LHCN-M2 (cell line): ENCODE measurements around the gene GNB1L. TPM values are rescaled to one million over a fixed set of nuclear protein-coding genes. Genes with fewer than 3 reads are reported as not detected.
"Not testable (repeated sequence)": the region's sequence is repeated elsewhere in the genome, so short reads cannot be mapped to it uniquely, and the experiment has no call there.

Source experiments
- DNase-seq: peaks from one replicate; pipeline ENCODE4 v3.0.0-alpha.2; 2012; ENCODE audit warnings: low read depth
- total RNA-seq: library from RNA; depleted of rRNA; stranded (reverse); fragments of >200 nt; gene quantifications from 2 replicates; pipeline ENCODE4 v1.2.3, GENCODE V29; 2014

GNB1L gene
- total RNA-seq, 1 experiment from 2014 or later, result 11.3 TPM

DNA sequence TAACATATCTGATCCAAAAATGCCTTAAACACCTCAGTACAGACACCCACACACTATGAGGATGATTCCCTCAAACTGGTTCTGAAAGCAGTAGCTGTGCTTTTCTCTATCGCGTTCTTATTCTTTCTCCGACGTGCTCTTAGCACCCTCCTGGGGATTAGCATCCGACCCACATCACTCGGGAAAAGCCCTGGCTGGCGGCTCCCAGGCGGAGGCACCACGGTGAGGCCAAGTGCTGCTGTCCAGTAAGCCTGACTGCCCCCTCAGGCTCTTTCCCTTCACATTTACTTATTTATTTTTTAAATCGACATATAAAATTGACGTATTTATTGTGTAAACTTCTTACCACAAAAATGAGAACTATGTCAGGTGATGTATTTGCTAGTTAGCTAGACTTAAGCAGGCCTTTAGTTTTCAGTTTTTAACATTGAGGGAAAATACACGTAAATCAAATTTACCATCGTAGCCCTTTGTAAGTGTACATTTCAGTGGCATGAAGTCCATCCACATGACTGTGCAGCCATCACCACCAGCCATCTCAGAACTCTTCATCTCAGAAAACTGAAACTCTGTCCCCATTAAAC is 74.9 kb downstream of the GNB1L start:
- DNase-seq, result peak; percentile 58

DNA sequence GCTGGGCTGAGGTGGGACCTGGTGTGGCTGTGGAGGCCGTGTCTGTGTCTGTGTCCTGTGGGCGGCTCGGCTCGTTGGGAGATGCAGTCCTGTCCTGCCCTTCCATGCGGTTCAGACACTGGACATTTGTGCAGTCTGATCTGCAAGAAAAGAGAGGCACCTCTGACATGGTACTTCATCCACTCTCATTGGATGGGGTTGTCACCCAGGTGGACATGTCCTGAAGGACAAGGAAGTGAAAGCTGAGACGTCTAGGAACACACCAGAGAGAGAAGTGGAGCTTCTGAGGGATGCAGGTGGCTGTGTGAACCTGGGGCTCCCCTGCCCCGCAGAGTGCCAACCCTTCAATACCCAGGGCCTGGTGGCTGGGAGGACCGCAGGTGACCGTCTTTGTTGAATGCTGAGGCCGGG is 75.7 kb downstream of the GNB1L start:
- no peak for DNase-seq

DNA sequence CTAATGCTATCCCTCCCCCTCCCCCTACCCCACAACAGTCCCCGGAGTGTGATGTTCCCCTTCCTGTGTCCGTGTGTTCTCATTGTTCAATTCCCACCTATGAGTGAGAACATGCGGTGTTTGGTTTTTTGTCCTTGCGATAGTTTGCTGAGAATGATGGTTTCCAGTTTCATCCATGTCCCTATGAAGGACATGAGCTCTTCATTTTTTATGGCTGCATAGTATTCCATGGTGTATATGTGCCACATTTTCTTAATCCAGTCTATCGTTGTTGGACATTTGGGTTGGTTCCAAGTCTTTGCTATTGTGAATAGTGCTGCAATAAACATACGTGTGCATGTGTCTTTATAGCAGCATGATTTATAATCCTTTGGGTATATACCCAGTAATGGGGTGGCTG is 77.5 kb downstream of the GNB1L start:
- DNase-seq, result not testable (repeated sequence)

DNA sequence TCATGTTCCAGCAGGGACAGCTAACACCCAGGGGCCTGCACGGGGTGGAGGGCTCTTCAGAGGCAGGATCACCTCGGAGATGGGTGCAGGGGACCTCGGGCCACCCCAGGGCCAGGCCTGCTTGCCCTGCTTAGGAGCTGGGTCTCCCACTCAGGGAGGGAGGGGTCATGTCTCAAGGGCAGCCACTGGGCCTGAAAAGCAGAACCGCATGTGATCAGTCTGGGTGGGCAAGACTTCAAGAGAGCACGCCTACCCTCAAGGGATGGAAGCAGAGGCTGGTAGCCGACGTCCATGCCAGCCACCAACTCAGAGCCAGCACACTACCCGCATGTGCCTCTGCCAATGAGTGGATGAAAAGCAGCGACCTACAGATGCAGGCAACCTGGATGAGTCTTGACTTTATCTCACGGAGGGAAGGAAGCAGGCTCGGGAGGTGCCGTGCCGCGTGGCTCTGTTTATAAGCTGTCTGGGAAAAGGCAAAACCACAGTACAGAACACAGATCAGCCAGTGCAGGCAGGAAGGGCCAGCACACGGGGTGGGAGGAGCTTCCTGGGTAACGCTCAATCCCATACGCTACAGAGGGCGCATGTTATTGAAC is 78.1 kb downstream of the GNB1L start:
- DNase-seq, result no peak

DNA sequence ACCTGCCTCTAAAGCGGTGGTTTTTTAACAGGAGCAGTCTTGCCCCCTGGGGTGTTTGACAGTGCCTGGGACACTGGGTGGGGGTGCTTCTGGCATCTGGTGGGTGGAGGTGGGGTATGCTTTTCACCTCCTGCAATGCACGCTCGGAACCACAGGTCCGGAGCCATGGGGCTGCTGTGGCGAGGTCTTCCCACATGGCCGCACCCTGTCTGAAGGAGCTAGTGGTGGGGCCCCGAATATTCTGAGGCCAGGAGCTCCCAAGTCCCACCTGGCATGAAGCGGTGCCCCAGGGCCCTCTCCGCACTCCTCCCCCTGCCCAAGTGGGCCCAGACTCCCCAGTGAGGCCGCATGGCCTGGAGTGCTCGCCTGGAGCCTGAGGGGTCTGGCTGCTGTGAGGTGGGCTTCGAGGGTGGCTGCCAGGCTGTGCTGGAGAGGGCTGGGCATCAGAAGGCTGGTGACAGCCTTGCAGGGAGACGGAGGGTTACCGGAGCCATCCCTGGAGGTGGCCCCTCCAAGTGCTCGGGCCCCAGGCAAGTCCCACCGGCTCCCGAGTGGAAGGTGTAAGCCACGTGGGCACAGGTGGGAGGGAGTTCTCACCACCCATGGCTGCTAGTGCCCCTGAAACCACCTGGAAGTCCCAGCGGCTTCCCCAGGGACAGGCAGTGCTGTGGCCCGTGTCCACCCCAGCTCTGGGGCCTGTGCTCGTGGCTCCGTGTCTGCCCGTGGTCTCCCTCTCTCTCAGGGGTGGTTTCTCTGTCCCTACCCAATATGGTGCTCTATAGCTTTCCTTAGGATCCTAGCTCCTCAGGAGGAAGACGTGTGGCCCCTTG is 79.0 kb downstream of the GNB1L start:
- no peak for DNase-seq

DNA sequence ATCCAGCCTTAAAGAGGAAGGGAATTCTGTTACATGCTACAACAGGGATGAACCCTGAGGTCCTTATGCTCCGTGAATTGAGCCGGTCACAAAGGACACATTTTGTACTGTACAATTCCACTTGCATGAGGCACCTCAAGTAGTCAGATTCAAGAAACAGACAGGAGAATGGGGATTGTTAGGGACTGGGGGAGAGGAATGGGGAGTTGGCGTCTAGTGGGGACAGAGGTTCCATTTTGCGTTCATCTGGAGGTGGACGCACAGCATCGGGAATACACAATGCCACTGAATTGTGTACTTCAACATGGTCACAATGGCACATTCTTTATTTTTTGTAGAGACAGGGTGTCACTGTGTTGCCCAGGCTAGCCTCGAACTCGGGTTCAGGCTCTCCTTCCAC is 80.0 kb downstream of the GNB1L start:
- DNase-seq, result no peak

DNA sequence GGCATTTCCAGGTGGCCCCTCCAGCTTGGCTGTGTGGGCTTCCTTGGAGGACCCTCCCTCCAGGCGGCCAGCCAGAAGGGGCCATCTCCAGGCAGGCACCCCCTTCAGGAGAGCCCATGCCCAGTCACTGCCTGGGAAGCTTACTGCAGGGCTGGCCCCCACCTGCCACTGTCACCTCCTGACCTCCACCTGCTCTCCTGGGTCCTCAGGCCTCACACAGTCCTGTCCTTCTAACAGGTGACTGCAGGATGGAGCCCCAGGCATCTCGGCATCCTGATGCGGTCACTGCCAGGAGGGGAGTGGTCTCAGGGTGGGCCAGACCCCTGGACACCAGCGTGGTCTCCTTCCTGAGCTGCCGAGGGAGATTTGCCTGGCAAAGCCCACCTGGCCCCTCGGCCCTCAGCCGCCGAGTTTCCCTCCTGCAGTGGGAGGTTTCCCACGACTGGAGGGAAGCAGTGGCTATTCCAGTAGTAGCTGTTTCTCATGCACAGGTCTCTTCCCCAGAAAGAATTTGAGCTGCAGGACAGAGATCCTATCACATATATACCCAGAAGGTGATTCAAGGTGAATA is 81.1 kb downstream of the GNB1L start:
- no peak for DNase-seq

DNA sequence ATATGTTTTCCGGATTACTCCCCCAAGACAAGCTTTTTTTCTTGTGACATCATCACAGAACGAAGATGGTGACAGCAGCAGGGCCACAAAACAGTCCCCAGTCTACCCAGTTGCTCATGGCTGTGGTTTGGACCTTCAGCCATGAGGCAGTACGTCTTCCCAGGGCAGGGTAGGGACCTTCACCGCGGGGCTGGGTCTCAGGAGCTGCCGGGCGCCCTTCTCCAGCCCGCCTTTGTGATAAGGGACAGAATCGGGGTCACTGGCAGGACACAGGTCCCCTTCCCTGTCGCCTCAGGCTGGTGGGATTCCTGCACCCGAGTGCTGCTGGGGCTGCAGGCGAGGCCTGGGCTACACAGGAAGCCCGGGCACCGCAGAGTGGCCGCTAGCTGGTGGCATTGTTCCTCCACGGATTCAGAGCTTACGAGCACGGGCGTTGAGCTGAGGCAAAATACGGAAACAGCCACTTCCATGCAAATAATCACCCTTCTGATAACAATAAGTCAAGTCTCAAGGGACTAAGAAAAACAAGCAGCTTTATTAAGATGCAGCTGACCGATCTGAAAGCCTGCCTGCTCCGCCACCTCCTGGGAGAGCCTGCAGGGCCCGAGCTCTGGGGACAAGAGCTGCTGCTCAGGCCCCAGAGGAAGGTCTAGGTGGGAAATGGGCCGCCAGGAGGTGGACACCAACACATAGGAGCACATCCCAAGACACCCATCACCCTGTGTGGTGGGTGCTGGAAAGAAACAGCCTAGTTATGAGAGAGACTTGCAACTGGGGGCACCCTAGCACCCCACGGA is 81.8 kb downstream of the GNB1L start:
- DNase-seq, result no peak

DNA sequence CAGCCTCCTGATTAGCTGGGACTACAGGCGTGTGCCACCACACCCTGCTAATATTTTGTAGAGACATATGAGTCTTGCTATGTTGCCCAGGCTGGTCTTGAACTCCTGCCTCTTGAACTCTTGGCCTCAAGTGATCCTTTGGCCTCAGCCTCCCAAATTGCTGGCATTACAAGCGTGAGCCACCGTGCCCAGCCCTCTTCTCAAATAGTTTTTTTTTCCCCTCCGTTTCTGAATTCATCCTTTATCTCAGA is 82.3 kb downstream of the GNB1L start:
- DNase-seq, result no peak

DNA sequence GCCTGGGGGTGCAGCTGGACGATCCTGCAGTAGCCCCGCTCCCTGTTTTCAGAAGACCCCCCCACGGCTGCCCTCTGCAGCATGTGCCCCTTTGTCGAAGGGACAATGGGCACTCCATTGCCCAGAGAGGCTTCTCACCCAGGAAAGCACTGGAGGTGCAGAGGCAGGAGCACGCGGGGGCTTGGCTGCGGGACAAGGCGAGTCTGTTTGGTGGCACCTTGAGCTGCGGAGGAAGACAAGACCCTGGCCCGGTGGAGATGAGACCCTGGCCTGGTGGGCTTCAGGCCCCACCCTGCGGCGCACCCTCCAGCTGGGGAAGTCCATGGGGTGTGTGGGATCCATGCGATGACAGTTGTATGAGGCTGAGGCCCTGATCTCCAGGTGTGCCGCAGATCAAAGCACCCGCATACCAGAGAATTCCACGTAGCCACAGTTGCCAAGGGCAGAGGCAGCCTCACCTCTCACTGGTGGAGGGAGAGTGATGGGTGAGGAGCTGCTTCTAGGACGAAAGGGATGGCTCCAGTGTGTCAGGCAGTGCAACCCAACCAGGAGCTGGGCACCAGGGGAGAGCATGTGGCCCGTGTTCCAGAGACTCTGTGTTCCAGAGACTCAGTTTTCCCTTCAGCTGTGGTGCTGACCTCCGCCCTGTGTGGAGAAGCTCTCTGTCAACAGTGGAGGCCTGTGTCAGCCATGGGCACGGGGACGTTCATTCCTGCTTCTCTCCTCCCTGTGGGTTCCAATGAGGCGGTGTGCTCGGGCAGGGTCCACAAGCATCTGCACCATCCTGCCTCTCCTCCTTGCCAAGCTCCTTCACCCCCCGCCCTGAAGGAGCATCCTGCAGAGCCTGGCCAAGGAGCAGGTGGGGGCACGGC is 84.1 kb downstream of the GNB1L start:
- no peak for DNase-seq

DNA sequence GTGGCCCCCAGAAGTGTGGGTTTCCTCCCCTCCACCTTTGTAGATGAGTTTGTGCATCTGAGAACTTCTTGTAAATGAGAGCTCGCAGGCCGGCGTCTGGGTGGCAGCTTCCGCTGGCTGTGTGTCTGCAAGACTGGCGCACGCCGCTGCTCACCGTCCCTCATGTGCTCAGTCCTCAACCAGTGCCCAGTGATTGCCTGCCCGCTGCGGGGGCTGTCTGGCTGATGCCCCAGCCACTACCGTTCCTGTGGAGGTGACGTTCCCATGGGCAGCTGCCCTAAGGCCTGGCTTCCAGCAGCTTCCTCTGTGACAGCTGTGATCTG is 85.3 kb downstream of the GNB1L start:
- no peak for DNase-seq

DNA sequence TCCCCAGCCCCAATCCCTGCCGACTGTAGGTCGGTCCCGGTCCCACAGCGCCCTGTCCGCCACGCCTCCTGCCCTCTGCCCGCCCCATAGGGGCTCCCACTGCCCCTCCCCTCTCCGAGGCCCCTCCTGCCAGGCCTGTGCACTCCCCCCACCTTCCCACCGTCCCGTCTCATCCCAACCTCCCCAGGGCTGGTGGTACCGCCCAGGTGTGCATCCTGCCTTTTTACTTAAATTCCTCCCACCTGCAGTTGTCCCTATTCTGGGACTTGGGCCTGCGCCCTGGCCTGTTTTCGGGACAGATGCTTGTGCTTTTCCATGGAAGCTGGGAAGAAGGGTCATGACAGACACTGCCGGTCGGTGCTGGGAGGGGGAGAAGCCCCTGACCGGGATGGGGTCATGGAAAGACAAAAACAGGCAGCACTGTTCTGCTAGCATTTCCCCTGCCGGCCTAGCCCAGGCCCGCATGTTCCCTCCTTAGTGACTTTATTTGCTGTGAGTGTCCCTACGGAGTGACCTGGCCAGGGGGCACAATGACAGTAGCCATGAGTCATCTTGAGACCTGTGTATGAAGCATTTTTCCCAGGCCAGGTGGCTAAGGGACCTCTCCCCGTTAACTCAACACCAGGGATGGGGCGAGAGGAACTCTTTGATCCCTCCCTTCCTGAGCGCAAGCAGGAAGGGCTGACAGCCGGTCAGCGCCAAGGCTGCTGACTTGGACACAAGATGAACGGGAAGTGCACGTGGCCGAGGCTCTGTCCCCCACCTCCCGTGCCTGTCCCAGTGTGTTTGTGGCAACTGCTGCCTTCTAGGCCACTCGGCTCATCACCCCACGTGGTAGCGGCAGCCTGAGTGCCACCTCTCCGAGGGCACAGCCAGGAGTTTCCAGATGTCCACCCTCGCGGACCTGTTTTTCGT is 87.0 kb downstream of the GNB1L start:
- no peak for DNase-seq

DNA sequence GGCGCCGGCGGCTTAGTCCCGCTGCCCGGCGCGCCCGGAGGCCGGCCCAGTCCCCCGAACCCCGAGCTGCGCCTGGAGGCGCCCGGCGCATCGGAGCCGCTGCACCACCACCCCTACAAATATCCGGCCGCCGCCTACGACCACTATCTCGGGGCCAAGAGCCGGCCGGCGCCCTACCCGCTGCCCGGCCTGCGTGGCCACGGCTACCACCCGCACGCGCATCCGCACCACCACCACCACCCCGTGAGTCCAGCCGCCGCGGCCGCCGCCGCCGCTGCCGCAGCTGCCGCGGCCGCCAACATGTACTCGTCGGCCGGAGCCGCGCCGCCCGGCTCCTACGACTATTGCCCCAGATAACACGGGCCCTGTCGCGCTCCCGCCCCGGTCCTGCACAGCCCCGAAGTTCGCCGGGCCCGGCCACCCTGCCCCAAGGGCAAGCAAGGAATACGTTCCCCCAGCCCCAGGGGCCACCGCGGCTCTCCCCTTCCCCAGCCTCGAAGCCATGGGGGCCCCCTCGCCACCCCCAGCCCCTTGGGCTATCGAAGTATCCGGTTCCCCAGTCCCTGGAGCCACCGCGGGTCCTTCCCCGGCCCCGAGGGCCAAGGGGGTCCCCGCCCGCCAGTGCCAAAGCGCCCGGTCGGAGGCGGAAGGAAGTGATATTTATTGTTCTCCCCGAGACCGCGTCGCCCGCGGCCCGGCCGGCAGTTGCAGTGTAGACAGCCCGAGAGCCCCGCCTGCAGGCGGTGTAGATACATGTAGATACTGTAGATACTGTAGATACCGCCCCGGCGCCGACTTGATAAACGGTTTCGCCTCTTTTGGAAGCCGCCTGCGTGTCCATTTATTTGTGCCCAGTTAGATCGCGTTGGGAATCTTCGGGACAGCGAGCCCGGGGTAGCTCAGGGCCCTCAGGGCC is 87.9 kb downstream of the GNB1L start:
- DNase-seq, result no peak

DNA sequence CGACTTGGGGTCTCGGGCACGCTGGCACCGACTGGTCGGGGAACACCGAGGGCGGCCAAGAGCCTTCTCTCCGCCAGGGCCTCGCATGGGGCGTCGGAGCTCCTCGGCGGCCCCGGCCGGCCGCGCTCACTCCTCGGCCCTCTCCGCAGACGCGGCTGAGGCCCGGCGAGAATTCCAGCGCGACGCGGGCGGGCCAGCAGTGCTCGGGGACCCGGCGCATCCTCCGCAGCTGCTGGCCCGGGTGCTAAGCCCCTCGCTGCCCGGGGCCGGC is 88.5 kb downstream of the GNB1L start:
- DNase-seq, result no peak

DNA sequence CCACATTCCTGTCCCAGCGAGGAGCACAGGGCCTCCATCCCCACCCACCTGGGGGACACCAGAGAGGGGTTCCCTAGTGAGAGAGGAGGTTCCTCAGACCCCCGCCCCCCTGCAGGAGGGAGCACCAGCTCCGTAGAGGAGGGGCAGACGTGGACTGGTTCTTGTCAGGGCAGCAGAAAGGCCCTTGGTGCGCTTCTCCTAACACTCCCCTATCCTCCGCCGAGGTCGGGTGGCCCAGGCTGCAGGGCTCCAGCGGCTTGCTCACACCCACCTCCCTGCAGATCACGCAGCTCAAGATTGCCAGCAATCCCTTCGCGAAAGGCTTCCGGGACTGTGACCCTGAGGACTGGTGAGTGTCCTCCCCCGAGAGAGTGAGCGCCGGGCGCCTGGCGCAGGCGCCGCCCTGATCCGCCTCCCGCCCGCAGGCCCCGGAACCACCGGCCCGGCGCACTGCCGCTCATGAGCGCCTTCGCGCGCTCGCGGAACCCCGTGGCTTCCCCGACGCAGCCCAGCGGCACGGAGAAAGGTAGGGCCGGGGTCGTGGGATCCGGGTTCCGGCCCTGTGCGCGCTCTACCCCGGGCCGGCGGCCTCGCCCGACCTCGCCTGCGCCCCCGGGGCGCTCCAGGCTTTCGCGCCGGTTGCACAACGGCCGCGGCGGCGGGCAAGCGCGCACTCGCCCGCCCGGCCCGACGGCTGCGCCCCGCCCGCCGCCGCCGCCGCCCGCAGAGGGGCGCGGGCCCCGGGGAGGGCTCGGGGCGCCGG is 89.0 kb downstream of the GNB1L start:
- no peak for DNase-seq

DNA sequence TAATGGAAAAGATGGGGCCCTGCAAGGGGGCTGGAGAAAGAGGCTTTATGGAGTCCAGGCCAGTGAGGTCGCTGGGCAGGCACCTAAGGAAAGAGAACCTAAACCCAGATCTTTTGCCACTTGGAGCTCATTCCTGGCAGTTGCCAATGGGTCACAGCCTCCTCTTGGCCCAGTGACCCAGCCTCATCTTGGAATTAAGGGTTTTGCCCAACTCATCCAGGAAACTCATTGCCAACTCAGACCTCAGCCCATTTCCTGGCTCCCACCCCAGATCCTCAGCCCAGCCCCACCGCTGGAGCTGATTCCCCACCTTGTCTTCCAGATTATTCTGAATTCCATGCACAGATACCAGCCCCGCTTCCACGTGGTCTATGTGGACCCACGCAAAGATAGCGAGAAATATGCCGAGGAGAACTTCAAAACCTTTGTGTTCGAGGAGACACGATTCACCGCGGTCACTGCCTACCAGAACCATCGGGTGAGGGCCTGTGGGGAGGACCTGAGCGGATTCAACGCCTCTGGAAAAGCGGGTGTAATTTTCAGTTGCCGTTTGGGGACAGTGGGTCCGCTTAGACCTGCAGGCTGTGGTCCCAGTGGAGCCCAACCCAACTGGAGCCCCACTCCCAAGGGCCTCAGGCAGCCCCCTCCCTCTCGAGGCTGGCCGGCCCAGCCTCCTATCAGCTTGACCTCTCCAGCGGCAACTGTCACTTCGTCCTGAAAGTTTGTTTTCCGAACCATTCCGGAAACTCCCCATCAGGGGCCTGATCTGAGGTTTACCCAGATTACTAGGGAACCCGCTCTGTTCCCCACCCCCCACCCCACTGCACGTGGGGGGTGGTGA is 89.8 kb downstream of the GNB1L start:
- DNase-seq, result no peak

DNA sequence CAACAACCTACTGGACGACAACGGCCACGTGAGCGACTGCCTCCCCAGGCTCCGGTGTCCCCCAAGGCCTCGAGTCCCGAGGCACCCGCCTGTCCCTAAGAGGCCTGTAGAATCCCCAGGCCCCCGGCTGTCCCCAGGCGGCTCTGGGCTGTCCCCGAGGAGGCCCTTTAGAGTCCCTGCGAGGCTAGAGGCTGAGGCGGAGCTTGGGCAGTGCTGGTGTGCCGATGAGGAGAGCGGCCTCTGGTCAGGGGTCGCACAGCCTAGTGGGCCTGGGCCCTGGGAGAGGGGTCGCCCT is 90.4 kb downstream of the GNB1L start:
- no peak for DNase-seq
